Karpas-422 (cell line): ENCODE measurements around the gene TUBGCP6. TPM values are rescaled to one million over a fixed set of nuclear protein-coding genes. Genes with fewer than 3 reads are reported as not detected.

Source experiments
- DNase-seq: peaks from one replicate; pipeline ENCODE4 v3.0.0-alpha.2; 2015
- H2AFZ ChIP-seq: fragments of 200-600 bp; sonication (generic); 2 replicates; pipeline ENCODE4 v1.6.1; 2014; ENCODE audit warnings: antibody characterized with exemption, low read length, mixed read lengths
- H3K27ac ChIP-seq: fragments of 200-600 bp; sonication (generic); 2 replicates; pipeline ENCODE4 v1.5.1; 2014; ENCODE audit warnings: mild to moderate bottlenecking, low read length, moderate library complexity
- H3K27me3 ChIP-seq: fragments of 200-600 bp; sonication (generic); 2 replicates; pipeline ENCODE4 v1.6.1; 2014; ENCODE audit warnings: low read length, mixed read lengths
- H3K36me3 ChIP-seq: fragments of 200-600 bp; sonication (generic); 2 replicates; pipeline ENCODE4 v1.6.1; 2014; ENCODE audit warnings: low read length, mixed read lengths; ENCODE audit not compliant: insufficient read depth
- H3K4me1 ChIP-seq: fragments of 200-600 bp; sonication (generic); 2 replicates; pipeline ENCODE4 v1.6.1; 2014; ENCODE audit warnings: mild to moderate bottlenecking, low read length, mixed read lengths
- H3K4me2 ChIP-seq: fragments of 200-600 bp; sonication (generic); 2 replicates; pipeline ENCODE4 v1.6.1; 2014; ENCODE audit warnings: low read length, low read depth, mild to moderate bottlenecking; ENCODE audit not compliant: poor library complexity, severe bottlenecking
- H3K4me3 ChIP-seq: fragments of 200-600 bp; sonication (generic); 2 replicates; pipeline ENCODE4 v1.5.1; 2014; ENCODE audit warnings: mild to moderate bottlenecking, antibody characterized with exemption, low read length, mixed read lengths
- H3K79me2 ChIP-seq: fragments of 200-600 bp; sonication (generic); 2 replicates; pipeline ENCODE4 v1.6.1; 2014; ENCODE audit warnings: mild to moderate bottlenecking, low read length, mixed read lengths
- H3K9ac ChIP-seq: fragments of 200-600 bp; sonication (generic); 2 replicates; pipeline ENCODE4 v1.6.0; 2014; ENCODE audit warnings: low read length
- H3K9me2 ChIP-seq: fragments of 200-600 bp; sonication (generic), shearing (Covaris generic); replicated peaks from 2 replicates; pipeline ENCODE4 v1.6.0; 2014; ENCODE audit warnings: mild to moderate bottlenecking, low read length, moderate library complexity; ENCODE audit not compliant: insufficient read depth
- H3K9me3 ChIP-seq: fragments of 300-700, 200-600 bp; sonication (generic); 2 replicates; pipeline ENCODE4 v1.6.1; 2014; ENCODE audit warnings: low read length, mixed read lengths
- H4K20me1 ChIP-seq: fragments of 200-600 bp; sonication (generic); 2 replicates; pipeline ENCODE4 v1.6.1; 2014; ENCODE audit warnings: mild to moderate bottlenecking, antibody characterized with exemption, low read length, low read depth; ENCODE audit not compliant: insufficient read depth
- total RNA-seq: library from RNA; depleted of rRNA; stranded (reverse); fragments of >200 nt; shearing (Covaris generic); gene quantifications from 2 replicates; pipeline ENCODE4 v1.2.3, GENCODE V29; 2014; ENCODE audit warnings: low replicate concordance

TUBGCP6 gene
- total RNA-seq, 1 experiment from 2014 or later, result 16.9 TPM

DNA sequence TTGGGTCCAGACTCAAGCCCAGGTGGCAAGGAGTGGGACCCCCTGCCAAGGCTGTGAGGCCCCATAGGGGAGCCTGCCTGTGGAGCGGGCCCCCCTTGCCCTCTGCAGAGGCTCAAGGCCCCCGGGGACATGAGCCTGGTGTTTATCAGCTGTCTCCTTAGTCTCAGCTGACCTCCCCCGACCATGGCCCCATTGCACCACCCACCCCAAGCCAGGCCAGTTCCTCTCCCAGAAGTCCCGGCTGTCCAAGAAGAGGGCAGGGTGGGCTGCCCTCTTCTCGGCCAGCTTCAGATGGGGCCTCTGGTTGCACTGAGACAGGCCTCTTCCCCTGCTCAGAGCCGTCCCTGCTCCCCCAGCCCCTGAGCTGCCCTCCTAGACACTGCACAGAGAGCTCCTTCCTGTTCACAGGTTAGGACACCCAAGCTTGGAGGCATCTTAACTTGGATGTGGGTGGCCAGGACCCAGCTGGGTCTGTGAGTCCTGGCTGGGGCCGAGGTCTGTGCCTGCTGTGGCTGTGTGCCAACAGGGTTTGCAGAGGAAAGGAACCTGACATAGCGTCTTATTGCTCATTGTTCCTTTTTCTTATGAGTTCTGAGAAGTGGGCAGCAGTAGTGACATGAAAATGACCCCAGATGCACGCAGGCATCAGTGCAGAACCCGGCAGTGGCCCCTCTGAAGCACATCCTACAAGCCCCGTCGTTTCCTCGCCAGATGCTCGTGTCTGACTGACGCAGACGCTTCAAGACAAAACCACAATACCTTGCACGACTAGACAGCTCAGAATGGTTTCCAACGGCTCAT lies 53.7 kb downstream of the TUBGCP6 start:
- Histone ChIP-seq H3K9me2 (no peaks in the 10 kb centered on the region), H3K9ac (peak overlapping the region; percentile 74), H2AFZ (no peak overlapping the region), H3K4me2 (peak overlapping the region; percentile 70), H3K27ac (peak overlapping the region; percentile 97), H3K4me1 (peaks cover 91% of the 10 kb centered on the region), H4K20me1 (peaks cover 11% of the 10 kb centered on the region; the same call in 1 of the 2 replicates), H3K36me3 (0 out of 2 replicates have a peak, but pooled peaks cover 5% of the 10 kb centered on the region), H3K9me3 (no peaks in the 10 kb centered on the region), H3K79me2 (peaks cover 44% of the 10 kb centered on the region), H3K4me3 (peak overlapping the region; percentile 66), H3K27me3 (no peaks in the 10 kb centered on the region)
- peak; percentile 93 for DNase-seq

DNA sequence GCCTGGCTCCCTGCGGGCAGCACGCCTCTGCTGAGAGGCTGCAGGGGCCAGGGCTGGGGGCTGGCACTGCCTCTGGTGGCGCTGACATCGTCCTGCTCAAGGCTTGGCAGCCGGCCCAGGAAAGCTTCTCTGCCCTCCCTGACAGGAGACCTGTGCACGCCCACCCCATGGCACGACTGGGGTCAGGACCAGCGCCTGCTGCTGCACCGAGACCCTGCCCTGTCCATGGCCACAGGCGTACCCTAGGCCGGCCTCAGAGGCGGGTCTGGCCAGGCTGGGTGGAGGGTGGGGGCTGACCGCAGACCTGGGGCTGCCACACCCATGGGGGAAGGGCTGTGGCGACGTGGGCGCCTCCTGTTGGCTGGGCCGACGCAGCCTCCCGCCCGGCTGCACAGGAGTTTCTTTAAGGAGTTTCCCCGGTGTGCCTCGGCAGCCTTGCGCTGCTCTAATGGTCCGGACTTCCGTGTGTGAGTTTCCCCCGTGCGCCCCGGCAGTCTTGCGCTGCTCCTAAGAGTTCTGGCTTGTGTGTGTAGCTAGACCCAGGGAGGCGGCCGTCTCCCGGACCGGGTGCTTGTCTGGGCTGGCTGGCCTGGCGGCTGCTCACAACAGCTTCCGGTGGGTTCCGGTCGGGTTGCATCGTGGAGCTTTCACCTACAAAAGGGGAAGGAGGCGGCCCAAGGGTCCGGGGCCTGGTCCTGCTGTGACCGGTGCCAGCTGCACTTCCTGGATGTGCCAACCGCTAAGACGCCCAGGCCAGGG lies 54.5 kb downstream of the TUBGCP6 start:
- Histone ChIP-seq H3K27me3 (no peaks in the 10 kb centered on the region), H3K9me3 (no peaks in the 10 kb centered on the region), H3K4me2 (peak overlapping the region; percentile 70), H3K9me2 (no peaks in the 10 kb centered on the region), H3K36me3 (0 out of 2 replicates have a peak, but pooled peaks cover 5% of the 10 kb centered on the region), H3K4me3 (peak overlapping the region; percentile 66), H3K9ac (peak overlapping the region; percentile 74), H4K20me1 (peaks cover 11% of the 10 kb centered on the region; the same call in 1 of the 2 replicates), H3K4me1 (peaks cover 88% of the 10 kb centered on the region), H3K27ac (peak overlapping the region; percentile 97), H3K79me2 (peaks cover 46% of the 10 kb centered on the region), H2AFZ (no peak overlapping the region)
- DNase-seq, result peak; percentile 94

DNA sequence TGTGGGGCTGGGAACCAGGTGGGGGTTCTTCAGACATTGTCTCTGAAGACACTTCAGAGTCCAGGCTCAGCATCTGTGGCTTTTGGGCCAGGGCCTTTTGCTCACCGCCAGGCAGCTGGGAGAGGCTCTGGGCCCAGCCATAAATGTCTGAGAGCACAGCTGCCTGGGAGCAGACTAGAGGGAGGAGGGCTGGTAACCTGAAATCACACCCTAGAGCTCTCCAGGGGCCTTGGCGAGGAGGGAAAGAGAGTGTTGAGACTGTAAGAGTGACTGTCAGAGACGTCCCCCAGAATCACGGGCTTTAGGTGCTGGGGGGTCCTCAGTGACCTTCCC lies 55.0 kb downstream of the TUBGCP6 start:
- Histone ChIP-seq H3K27me3 (no peaks in the 10 kb centered on the region), H3K4me3 (peak overlapping the region; percentile 66), H4K20me1 (peaks cover 11% of the 10 kb centered on the region; the same call in 1 of the 2 replicates), H2AFZ (no peak overlapping the region), H3K9me2 (no peaks in the 10 kb centered on the region), H3K36me3 (0 out of 2 replicates have a peak, but pooled peaks cover 5% of the 10 kb centered on the region), H3K27ac (peak overlapping the region; percentile 97), H3K79me2 (peaks cover 44% of the 10 kb centered on the region), H3K9me3 (no peaks in the 10 kb centered on the region), H3K4me1 (peaks cover 86% of the 10 kb centered on the region), H3K4me2 (peak overlapping the region; percentile 70), H3K9ac (peak overlapping the region; percentile 74)
- DNase-seq, result no peak

DNA sequence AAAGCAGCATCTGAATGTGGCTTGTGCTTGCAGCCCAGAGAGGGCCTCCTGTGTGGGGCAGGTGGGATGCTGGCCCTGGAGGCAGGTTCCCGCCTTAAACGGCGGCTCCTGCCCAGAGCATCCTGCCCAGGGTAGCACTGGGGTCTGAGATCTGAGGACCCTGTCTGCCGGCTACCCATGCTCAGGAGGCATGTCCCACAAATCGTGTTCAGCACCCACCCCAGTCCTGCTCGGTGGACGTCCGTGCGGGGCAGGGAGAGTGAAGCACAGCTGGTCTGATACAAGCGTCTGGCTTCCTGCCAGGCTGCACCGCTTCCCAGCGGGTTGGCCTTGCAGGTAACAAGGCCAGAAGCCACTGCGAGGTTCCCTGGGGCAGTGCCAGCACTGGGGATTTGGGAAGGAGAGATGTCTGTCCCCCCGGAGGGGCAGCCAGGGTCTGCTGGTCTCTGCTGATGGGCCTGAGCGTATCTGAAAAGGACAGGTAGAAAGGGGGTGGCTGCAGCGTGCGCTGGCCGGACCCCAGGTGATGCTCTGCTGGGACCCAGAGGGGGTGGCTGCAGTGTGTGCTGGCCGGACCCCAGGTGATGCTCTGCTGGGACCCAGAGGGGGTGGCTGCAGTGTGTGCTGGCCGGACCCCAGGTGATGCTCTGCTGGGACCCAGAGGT lies 55.5 kb downstream of the TUBGCP6 start:
- no peaks in the 10 kb centered on the region for H3K9me2 ChIP-seq
- H3K4me2 ChIP-seq, result peak overlapping the region; percentile 70
- peaks cover 11% of the 10 kb centered on the region; the same call in 1 of the 2 replicates for H4K20me1 ChIP-seq
- no peaks in the 10 kb centered on the region for H3K9me3 ChIP-seq
- H3K9ac ChIP-seq, result peak overlapping the region; percentile 74
- no peaks in the 10 kb centered on the region for H3K27me3 ChIP-seq
- no peak overlapping the region for H2AFZ ChIP-seq
- peaks cover 81% of the 10 kb centered on the region for H3K4me1 ChIP-seq
- peaks cover 42% of the 10 kb centered on the region for H3K79me2 ChIP-seq
- peak overlapping the region; percentile 97 for H3K27ac ChIP-seq
- H3K4me3 ChIP-seq, result peak overlapping the region; percentile 66
- 0 out of 2 replicates have a peak, but pooled peaks cover under 1% of the 10 kb centered on the region for H3K36me3 ChIP-seq
- DNase-seq, result peak; percentile 66

DNA sequence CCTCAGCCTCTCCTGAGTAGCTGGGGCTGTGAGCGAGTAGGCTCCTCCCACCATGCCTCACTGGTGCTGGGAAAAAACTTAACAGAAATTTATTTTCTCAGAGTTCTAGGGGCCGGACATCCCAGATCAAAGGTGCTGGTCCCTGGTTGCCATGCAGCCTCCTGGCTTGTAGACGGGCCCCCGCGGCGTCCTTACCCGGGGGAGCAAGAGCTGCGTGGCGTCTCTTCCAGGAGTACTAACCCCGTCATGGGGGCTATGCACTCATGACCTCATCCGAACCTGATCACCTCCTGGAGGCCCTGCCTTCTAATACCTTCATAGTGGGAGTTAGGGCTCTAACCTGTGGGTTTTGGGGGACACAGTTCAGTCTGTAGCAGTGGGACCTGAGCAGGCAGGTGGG lies 56.5 kb downstream of the TUBGCP6 start:
- Histone ChIP-seq H3K9me3 (no peaks in the 10 kb centered on the region), H3K36me3 (no peaks in the 10 kb centered on the region), H3K4me3 (peak overlapping the region; percentile 66; the same call in 1 of the 2 replicates), H3K9ac (peak overlapping the region; percentile 74), H3K4me1 (peaks cover 71% of the 10 kb centered on the region), H3K27ac (peak overlapping the region; percentile 97), H3K27me3 (no peaks in the 10 kb centered on the region), H3K4me2 (peak overlapping the region; percentile 70), H3K9me2 (no peaks in the 10 kb centered on the region), H3K79me2 (peaks cover 39% of the 10 kb centered on the region), H2AFZ (no peak overlapping the region), H4K20me1 (peaks cover 14% of the 10 kb centered on the region)
- no peak for DNase-seq

DNA sequence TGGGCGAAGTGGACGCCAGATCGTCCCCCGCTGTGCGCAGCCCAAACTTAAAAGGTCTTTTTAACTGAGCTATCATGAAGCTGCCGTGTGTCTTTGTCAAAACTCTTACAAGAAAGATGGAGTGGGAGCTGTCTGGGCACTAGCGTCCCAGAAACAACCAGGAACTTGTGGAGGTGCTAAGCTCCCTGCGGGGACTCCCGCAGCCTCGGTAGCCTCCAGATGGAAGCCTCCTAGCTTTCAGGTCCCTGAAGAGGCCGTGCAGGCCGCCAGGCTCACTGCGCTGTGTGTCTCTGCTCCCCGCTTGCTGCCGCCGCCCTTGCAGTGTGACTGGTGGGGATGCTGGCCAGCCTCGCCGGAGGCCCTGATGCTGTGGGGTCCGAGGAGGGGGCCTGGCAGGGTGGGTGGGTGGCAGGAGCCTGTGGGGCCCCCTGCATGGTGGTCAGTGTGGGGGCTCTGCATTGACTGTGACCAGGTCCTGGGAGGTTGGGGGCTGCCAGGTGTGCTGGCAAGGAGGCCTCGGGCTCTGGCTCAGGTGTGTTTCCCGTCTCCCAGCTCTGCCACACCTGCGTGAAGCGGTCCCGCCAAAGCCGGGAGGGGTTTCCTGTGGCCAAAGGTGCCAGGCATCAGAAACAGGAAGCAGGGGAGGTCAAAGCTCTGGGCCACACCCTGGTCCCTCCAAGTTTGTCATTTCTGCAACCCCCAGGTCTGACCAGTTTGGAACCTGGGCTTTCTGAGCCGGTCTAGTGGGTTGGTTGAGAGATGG lies 57.9 kb downstream of the TUBGCP6 start:
- H4K20me1 ChIP-seq, result peaks cover 14% of the 10 kb centered on the region
- H2AFZ ChIP-seq, result no peak overlapping the region
- peaks cover 57% of the 10 kb centered on the region for H3K4me1 ChIP-seq
- H3K27me3 ChIP-seq, result no peaks in the 10 kb centered on the region
- H3K79me2 ChIP-seq, result peaks cover 25% of the 10 kb centered on the region
- H3K36me3 ChIP-seq, result no peaks in the 10 kb centered on the region
- H3K9me2 ChIP-seq, result no peaks in the 10 kb centered on the region
- H3K9ac ChIP-seq, result peak overlapping the region; percentile 97
- no peaks in the 10 kb centered on the region for H3K9me3 ChIP-seq
- peak overlapping the region; percentile 99 for H3K4me3 ChIP-seq
- peak overlapping the region; percentile 97 for H3K27ac ChIP-seq
- H3K4me2 ChIP-seq, result peak overlapping the region; percentile 99
- DNase-seq, result peak; percentile 63

DNA sequence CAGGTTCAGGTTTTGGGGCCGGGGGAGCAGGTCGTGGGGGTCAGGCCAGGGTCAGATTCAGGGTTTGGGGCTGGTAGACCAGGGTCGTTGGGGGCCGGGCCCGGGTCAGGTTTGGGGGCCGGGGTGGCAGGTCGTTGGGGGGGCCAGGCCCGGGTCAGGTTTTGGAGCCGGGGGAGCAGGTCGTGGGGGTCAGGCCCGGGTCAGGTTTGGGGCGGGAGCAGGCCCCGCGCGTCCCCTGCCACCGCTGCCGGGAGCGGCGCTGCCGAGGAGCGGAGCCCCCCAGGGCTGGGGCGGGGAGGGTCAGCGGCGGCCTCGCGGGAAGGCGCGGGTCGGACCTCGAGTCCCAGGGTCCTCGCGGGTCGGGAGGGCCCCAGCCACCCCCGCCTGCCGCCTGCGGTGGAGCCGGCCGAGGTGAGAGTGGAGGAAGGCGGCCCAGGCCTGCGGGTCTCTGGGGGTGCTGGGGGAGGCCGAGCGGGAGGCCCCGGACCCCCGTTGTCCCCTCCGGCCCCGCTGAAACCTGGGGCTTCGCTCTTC lies 58.6 kb downstream of the TUBGCP6 start:
- Histone ChIP-seq H3K4me3 (peak overlapping the region; percentile 99), H3K9me2 (no peaks in the 10 kb centered on the region), H3K9me3 (no peaks in the 10 kb centered on the region), H3K27me3 (no peaks in the 10 kb centered on the region), H3K79me2 (peaks cover 21% of the 10 kb centered on the region), H3K4me1 (peaks cover 50% of the 10 kb centered on the region), H3K4me2 (peak overlapping the region; percentile 99), H3K27ac (peak overlapping the region; percentile 97), H2AFZ (no peak overlapping the region), H3K36me3 (no peaks in the 10 kb centered on the region), H4K20me1 (peaks cover 14% of the 10 kb centered on the region), H3K9ac (peak overlapping the region; percentile 97)
- peak; percentile 54 for DNase-seq
